NCI-H187 treated with DMSO at 0.1 percent for 48 hours (cell line): Measurements from ENCODE around the gene MT1HL1.
"Not testable (repeated sequence)": the region's sequence is repeated elsewhere in the genome, so short reads cannot be mapped to it uniquely, and the experiment has no call there.

Experiments used
- DNase-seq: peaks from one replicate; lab custom pipeline; 2025; lab: John Stamatoyannopoulos, UW

The MT1HL1 gene

DNA sequence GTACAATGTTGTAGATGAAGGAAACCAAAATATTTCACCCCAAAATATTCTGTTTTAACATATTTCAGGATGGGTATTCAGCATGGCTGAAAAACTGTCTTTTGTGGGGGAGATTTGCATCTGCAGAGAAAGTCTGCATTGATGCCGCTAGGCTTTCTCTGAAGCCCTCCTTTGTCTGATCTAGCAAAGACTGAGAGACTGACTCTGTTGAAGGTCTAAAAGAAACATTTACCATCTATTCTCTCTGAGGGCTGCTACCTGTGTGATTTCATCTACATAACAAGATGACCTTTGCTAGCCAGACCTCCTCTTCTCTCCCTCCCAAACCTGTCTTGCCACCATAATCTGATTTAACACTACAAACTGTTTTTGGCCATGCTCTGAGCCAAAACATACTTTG, 12.4 kb upstream of the MT1HL1 start:
- no peak for DNase-seq

DNA sequence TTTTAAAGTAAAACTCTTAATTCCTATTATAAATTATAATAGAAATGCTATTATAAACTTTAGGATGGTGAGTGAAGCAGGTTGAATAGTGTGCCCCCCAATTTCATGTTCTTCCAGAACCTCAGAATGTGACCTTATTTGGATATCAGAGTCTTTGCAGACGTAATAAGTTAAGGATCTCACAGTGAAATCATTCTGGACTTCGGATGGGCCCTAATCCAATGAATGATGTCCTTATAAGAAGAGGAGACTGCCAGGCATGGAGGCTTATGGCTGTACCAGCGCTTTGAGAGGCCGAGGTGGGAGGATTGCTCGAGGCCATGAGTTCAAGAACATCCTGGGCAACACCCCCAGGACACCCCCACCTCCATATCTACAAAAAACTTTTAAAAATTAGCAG, 9.4 kb upstream of the MT1HL1 start:
- no peak for DNase-seq

DNA sequence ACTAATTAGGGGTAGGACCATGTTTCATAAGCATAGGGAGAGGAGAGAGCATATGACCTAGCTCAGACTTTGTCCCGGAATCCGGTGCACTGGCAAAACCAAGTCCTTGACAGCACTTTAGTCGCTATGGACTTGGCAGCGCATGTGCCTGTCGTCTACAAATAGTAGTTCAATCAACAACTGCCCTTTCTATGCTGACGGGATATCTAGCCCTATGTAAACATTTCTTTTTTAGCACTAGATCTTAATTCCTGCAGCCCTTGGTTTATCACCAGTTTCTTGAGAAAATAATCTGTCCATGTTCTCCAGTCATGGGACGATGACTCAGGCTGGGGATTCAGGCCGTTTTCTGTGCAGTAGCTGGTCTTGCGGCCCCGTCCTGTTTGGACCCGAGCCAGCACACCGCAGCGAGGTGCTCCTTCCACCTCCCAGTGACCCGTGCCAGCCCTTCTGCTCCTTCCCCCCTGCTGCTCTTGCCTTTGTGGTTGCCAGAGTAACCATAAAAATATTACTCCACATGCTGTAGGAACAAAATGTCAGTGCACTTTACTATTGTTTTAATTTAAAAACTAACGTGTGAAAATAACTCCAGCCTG, 8.6 kb upstream of the MT1HL1 start:
- no peak for DNase-seq

DNA sequence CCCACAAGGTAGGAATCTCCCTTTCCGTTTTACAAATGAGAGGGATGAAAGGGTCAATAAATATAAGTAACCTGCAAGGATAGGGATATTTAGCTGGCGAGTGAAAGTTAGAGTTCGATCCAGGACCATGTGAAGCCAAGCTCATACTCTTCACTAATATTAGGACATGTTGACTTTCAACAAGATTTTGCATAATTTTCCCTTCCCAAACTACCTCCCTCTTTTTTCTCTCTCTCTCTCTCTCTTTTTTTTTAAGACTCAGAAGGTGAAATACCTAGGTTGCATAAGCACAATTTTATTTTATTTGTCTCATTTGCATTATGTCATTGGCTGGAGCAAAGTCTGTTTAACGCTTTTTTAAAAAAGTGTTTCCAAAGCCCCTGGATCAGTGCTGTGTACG, 8.1 kb upstream of the MT1HL1 start:
- no peak for DNase-seq

DNA sequence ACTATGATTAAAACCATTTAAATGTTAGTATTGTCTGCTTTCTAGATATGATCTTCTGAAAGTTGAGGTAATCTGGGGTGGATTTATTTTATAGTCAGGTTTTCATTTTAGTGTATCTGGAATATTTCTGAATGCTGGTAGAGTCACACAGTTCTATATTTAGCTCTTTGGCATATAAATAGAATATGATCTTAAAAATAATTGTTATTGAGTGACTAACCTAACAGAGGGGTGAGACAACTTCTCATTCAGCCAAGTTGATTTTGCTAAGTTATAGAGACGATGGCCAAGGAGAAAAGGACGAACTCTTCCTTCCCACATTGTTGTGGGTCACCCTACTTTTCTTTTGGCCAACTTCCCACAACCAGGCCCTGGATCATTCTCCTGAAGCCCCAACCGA, 7.2 kb upstream of the MT1HL1 start:
- DNase-seq: no peak

DNA sequence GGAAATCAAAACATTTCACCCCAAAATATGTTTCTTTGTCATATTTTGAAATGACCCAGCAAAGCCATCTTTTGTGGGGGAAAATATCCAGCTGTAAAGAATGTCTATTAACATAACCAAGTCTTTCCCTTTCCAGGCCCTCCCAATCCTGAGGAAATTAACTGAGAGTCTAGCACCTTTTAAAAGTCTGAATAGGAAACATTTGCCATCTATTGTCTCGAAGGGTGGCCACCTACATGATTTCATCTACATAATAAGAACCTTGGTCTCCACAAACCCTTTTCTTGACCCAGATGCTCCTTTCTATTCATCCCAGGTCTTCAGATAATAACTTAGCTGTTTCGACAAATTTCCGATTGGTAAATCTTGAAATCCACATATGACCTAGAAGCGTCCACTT, 5.4 kb upstream of the MT1HL1 start:
- DNase-seq: no peak

DNA sequence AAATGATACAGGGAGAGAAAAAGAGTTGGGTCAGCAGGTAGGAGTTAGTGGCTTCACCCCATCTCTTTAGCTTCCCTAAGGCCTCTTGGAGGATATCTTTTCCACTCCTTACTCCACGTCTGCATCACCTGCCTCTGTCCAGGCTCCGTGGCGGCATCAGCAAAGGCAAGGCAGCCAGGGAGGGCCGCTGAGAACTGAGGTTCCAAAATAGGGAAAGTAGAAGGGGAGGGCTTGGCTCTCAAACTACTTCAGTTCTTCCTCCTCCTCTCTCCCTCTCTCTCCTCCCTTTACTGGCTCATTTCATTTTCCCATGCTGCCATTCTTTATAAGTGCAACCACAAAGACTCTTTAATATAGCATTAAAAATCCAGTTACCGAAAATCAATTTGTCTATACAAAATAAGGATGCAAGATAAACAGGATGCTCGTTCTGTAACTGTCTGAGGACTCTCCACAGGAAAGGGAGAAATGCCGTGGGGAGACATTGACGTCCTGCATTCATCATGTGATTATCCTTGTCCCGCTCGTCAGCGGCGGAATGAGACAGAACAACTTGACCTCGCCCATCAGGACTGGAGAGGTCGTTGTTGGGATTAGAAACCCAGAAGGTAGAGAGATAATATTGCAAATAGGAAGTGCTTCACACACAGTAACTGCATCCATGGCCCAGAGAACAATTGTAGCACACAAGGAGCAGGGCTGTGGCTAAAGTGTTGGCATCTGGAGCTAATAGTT, 3.1 kb upstream of the MT1HL1 start:
- no peak for DNase-seq

DNA sequence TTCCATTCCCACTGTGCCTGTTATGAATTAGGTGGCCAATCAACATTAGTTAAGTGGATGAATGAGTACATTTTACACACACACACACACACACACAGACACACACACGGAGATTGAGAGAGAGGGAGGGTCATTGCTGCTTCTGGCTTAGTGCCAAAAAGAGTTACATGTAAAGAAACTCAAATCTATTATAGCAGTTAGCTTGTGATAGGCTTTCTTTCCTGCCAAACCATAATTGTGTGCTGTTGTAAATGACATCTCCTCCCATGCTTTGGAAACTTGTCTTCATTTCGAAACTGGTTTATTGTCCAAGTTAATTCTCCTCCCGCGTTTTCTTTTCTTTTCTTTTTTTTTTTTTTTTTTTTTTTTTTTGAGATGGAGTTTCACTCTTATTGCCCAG, 1.4 kb upstream of the MT1HL1 start:
- DNase-seq: no peak

DNA sequence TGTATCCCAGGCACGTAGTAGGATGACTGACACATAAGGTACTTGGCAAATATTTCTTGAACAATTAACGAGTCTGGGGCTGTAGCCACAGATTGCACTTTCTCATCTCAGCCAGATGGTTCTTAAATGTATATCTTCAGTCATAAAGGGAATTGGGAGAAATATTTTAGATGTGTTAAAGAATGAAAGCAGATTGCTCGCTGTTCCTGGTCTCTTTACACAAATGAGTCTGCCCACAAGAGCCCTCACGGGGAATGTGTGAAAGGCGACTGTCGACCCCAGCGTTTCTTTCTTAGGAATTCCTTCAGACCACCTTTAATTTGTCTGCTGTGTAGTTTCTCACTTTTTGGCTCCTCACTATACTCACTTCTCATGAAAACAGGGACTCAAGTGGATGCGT, 725 bp downstream of the MT1HL1 start:
- no peak for DNase-seq

DNA sequence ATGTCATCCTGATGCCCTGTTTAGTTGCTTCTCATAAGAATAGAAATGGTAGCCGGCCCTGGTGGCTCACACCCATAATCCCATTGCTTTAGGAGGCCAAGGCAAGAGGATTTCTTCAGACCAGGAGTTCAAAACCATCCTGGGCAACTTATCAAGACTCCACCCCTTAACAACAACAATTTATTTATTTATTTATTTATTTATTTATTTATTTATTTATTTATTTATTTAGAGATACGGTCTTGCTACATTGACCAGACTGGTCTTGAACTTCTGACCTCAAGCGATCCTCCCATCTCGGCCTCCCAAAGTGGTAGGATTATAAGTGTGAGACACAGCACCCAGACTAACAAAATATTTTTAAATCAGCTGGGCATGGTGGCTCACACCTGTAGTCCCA, 4.0 kb downstream of the MT1HL1 start:
- no peak for DNase-seq

DNA sequence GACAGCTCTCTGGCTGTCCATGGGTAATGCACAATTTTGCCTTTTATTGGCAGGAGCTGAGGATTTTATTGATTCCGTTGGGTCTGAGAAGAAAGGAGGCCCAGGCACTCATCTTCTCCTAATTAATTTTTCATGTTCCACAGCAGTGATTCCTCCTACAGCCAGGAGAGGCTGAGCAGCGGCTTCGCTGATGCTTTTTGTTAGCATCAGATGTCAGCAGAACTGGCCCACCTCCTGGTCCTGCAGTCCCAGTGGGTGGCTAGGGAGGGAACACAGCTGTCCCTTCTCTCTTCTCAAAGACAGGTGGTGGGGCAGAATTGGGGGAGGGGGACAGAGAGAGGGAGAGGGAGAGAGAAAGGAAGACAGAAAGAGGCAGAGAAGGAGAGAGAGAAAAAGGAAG, 5.7 kb downstream of the MT1HL1 start:
- no peak for DNase-seq

DNA sequence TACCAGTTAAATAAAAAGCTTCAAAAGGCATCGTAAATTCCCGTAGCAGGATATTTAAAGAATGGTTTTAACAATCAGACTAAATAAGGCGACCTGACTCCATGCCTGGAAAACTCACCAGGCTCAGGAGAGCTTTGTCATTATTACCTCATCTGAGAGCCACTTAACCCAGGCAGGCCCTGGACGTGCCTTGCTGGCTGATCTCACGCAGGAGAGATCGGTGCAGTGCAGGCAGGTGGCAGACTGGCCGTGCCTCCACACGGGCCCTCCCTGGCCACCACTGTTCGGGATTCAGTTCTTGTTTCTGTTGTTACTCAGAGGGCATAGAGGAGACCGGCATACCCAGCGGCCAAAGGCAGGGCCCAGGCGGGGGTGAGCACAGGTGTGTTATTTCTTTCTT, 6.4 kb downstream of the MT1HL1 start:
- DNase-seq: no peak

DNA sequence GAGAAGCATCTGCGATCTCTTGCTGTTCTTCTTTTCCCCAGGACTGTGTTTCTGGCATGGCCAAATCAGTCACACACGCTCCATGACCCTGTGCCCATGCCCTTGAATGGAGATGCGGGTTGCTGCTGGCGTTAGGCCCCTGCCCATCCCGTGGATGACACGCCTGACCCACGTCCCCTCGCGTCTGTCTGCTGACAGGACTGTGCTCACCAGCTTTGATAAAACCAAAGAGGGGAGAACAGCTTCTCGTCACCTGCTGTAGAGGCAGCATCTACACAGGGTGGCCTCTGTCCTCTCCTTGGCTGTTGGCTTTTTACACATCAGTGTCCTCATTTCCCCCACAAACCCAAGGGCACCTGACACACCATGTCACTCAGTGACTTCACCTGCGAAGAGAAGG, 6.9 kb downstream of the MT1HL1 start:
- no peak for DNase-seq

DNA sequence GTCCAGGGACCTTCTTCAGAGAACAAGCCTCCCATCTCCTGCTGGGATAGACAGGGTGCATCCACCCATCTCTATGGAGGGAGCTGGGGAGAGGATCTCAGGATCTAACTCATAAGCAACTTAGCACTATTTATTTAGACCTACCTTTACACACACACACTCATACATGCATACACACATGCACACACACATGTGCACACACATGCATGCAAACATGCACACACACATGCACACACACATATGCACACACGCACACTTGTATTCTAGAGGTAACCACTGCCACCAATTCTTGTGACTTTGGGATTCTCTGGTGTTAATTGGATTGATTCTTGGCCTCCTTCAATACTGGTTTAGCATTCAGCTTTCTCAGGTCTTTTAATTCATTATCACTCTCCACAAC, 9.8 kb downstream of the MT1HL1 start:
- DNase-seq: no peak

DNA sequence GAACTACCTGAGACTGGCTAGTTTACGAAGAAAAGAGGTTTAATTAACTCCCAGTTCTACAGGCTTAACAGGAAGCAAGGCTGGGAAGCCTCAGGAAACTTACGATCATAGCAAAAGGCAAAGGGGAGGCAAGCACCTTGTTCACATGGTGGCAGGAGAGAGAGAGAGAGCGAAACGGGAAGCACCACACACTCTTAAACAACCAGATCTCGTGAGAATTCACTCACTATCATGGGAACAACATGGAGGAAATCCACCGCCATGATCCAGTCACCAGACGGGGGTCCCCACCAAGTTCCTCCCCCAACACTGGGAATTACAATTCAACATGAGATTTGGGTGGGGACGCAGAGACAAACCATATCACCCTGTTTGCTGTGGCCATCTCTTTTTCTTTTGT, 11.8 kb downstream of the MT1HL1 start:
- DNase-seq: no peak

DNA sequence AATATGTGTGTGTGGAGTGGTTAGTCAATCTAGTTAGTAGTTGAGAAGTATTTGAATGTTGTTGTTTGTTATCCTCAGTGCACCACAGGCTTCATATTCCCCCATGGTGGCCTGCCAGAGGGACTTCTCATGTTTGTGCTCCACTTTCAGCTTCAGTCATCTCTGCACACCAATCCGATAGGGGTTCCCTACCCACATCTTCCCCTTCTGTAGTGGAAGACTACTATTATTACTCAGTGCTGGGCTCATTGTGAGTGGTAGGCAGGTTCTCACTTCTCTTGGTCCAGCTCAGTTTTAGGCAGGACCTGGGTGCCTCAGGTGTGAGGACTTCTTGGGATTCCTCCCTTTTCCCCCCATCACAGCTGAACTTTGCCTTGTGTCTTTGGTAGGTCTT, 14.2 kb downstream of the MT1HL1 start:
- DNase-seq: no peak

DNA sequence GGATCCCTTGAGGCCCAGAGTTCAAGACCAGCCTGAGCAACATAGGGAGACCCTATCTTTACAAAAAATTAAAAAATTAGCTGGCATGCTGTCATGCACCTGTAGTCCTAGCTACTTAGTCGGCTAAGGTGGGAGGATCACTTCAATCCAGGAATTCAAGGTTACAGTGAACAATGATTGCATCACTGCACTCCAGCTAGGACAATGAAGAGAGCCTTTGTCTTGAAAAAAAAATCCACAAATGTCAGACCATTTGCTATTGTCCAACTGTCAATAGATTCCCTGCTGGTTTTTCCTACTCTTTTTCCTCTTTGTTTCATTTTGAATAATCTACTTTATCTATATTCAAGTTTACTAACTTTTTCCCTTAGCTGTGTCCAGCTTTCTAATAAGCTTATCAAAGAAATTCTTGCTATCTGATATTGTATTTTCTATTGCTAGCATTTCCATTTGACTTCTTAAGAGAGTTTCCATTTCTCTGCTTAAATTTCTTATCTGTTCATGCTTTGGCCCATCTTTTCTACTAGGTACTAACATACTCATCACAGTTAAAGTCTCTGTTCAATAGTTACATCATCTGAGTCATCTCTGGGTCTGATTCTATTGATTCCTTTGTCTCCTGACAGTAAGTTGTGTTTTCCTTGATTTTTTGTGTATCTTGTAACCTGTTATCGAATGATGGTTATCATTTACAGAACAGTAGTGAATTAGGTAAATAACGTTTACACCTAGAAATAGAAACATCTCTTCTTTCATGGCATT, 14.8 kb downstream of the MT1HL1 start:
- DNase-seq: no peak

DNA sequence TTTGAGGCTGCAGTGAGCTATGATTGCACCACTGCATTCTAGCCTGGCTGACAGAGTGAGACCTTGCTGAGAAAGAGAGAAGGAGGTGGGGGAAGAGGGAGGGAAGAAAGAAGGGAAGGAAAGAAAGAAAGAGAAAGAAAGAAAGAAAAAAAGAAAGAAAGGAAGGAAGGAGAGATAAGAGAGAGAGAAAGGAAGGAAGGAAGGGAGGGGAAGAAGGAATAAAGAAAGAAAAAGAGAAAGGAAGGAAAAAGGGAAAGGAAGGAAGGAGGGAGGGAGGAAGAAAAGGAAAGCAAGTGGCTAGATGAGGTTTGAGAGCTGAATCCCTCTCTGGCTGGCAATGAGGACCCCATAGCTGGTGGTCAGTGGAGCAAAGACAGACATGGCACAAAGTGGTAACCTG, 20.4 kb downstream of the MT1HL1 start:
- DNase-seq: no peak

DNA sequence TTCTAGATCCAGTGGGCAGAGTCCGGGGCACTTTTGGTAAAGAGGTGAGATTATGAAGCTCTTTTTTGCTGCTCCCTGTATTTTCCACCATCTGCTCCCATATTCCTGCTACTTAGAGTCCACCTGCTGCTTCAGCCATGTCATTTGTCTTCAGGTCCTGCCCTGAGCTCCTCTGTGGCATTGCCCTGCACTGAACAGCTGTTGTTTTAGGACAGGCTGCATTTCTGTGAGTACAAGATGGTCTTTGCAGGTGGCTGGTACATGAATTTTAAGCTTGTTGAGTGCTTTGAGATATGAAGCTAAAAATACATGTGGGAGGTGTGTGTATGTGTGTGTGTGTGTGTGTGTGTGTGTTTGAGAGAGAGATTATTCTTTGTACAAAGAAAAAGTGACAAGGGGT, 21.9 kb downstream of the MT1HL1 start:
- no peak for DNase-seq

DNA sequence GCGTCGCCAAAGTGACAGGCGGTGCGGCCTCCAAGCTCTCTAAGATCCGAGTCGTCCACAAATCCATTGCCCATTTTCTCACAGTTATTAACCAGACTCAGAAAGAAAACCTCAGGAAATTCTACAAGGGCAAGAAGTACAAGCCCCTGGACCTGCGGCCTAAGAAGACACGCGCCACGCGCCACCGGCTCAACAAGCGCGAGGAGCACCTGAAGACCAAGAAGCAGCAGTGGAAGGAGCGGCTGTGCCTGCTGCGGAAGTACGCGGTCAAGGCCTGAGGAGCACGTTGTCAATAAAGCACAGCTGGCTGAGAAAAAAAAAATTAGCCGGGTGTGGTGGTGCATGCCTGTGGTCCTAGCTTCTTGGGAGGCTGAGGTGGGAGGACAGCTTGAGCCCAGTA, 22.8 kb downstream of the MT1HL1 start:
- not testable (repeated sequence) for DNase-seq

DNA sequence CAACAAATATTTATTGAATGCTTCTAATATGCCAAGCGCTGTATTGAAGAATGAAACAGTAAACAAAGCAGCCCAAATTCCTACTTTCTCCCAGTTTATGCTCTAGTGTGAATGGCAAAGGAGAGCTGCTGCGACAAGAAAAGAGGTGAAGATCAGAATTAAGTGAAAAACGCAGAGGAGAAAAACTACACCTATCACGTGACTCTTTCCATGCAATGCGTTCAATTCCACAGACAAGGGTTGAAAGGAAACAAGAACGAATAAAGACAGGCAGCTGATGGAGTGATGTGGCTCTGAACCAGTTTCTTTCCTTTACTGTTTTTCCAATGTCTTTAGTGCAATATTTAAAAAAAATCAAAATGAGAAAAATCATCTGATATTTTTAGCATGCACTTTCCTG, 23.6 kb downstream of the MT1HL1 start:
- DNase-seq: no peak

DNA sequence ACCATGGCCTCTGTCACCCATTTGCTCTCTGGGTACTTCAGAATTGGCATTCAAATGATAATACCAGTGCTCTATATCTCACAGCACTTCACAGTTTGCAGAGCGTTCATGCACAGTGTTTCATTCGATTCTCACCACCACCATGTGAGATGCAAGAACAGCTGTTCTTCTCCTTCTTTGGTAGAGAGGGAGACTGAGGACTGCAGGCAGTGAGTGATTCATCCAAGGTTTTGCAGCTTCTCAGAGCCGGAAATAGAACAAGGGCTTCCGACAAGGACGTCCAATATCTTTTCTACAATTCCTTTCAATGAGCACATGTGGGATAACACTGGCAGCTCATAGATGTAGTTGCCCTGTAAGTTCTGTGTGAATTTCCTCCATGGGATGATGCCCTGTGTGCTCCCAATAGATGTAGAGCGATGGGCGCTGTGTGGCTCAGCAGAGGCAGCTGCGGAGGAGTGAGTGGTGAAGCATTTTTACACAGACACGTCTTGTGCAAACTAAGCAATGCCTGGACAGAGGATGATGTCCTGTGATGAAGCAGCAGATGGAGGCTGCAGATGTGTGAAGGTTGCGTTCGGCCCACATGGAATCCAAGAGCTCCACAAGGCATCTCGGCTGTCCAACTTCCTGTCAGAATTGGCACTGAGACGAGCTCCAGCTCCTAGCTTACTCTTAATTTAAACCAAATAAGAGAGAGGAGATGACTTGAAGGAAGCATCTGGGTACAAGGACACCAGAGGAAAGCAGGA, 24.9 kb downstream of the MT1HL1 start:
- DNase-seq: no peak

DNA sequence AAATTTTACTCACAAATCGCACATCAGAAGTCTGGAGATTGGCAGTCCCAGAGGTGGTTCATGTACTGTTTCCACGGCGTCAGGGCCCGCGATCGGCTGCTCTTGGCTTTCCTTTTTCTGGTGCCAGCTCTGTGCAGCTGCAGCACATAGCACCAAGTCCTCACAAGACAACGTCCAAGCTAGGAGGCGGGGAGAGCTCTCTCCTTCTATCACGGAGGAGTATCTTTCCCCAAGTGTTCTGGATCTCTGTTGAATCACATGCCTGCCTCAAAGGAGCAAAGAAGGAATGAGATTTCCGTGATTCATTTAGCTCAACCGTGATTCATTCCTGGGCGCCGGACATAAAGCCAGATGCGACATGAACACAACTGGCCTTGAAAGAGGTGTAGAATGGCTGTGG, 25.5 kb downstream of the MT1HL1 start:
- no peak for DNase-seq
